Measurements from ENCODE around the gene BLOC1S5. TPM values are rescaled to one million over a fixed set of nuclear protein-coding genes. Genes with fewer than 3 reads are reported as not detected.

The BLOC1S5 gene
- total and polyA plus RNA-seq, 2 of the 8 experiments (the other 6 are each of a cell fraction or from before 2014, with no cell fraction given), result 3.4 to 17.2 TPM

DNA sequence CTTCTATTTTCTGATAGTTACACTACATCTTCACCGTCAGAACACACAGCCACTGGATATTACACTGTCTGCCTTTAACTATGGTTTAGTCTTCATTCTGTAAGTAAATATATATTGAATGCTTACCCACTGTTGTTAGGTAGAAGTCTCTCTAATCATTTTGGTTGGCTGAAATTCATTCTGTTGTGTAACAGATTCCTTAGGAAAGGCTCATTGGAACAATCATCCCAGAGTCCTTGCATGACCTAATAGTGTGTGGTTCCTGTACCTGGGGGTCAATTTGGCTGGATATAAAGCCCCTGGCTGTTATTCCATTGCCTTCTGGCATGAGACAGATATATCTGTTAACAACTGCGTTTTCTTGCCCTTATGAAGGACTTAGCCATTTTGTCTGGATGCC, 9.9 kb downstream of the BLOC1S5 start:
- Histone ChIP-seq H3K4ac (replicated peaks; ENCODE audit: insufficient read length, low read depth, low read length) (no peak overlapping the region), H2BK20ac (ENCODE audit: low read length) (no peak overlapping the region), H3K27me3 (replicated peaks in 1 of 4; ENCODE audit: control insufficient read depth in 3 of 4, extremely low read depth in 1 of 4, insufficient read depth in 3 of 4, low read length in 3 of 4) (no peaks in the 10 kb centered on the region), H2BK120ac (replicated peaks; ENCODE audit: low read depth, low read length) (no peak overlapping the region), H3K14ac (ENCODE audit: insufficient read length) (no peak overlapping the region), H3K56ac (replicated peaks; ENCODE audit: insufficient read length, low read depth, low read length) (no peak overlapping the region), H2BK12ac (ENCODE audit: low read depth, low read length) (no peak overlapping the region), H3K9ac (replicated peaks in 1 of 4; ENCODE audit: extremely low read depth in 1 of 4, low read depth in 3 of 4, low read length in 3 of 4) (no peak overlapping the region), H3K23ac (ENCODE audit: insufficient read length) (no peak overlapping the region), H4K8ac (ENCODE audit: extremely low read depth, insufficient read depth, low read length) (no peak overlapping the region), H2AFZ (ENCODE audit: low read length) (no peak overlapping the region), H4K20me1 (replicated peaks in 1 of 2; ENCODE audit: control insufficient read depth in 1 of 2, insufficient read depth in 2 of 2, low read length in 2 of 2) (no peaks in the 10 kb centered on the region), H4K5ac (ENCODE audit: insufficient read length, low read depth, low read length) (no peak overlapping the region), H3K9me3 (ENCODE audit: insufficient read depth in 2 of 2, low read depth in 1 of 2, low read length in 1 of 2) (no peaks in the 10 kb centered on the region), H3K36me3 (ENCODE audit: control insufficient read depth in 2 of 4, insufficient read depth in 4 of 4, low read length in 3 of 4) (peaks cover 0 to 10% (median 0%) of the 10 kb centered on the region in 4 experiments; a peak in 2 of 8 replicates), H2AK5ac (ENCODE audit: low read depth, low read length) (no peak overlapping the region), H3K79me1 (ENCODE audit: low read depth, low read length) (no peaks in the 10 kb centered on the region; the same call in 1 of the 2 replicates), H2BK15ac (ENCODE audit: low read length) (no peak overlapping the region), H3K23me2 (ENCODE audit: low read depth, low read length) (no peaks in the 10 kb centered on the region), H2BK5ac (ENCODE audit: low read depth, low read length) (no peak overlapping the region), H3K4me3 (ENCODE audit: extremely low read depth in 1 of 4, insufficient read depth in 2 of 4, low read depth in 3 of 4, low read length in 4 of 4) (no peak overlapping the region), H3K79me2 (ENCODE audit: control insufficient read depth in 1 of 2, insufficient read depth in 2 of 2, low read length in 2 of 2) (no peaks in the 10 kb centered on the region), H3K18ac (ENCODE audit: extremely low read depth, low read length) (no peak overlapping the region), H3K4me1 (replicated peaks in 1 of 4; ENCODE audit: control insufficient read depth in 3 of 4, insufficient read depth in 4 of 4, low read length in 3 of 4) (no peaks in the 10 kb centered on the region), H4K91ac (replicated peaks; ENCODE audit: insufficient read length, low read length) (no peak overlapping the region), H3K27ac (ENCODE audit: low read depth, low read length) (no peak overlapping the region), H3K4me2 (ENCODE audit: insufficient read depth in 1 of 2, low read depth in 2 of 2, low read length in 2 of 2) (no peak overlapping the region)
- DNase-seq (ENCODE audit: low read depth in 1 of 2, low spot score in 2 of 2) (no peak), FAIRE-seq (no peak)
- no peak for TF ChIP-seq GTF2F1 (IDR thresholded peaks at IDR 0.05; ENCODE audit: borderline replicate concordance, low read depth, low read length)
- TF ChIP-seq KDM1A (IDR thresholded peaks at IDR 0.05; ENCODE audit: borderline replicate concordance, low read length), result no peak
- no peak for TF ChIP-seq TBP (IDR thresholded peaks at IDR 0.05; ENCODE audit: low read depth, low read length)
- TF ChIP-seq RXRA (IDR thresholded peaks at IDR 0.05; ENCODE audit: insufficient read depth, low read depth, low read length), result no peak
- no peak for TF ChIP-seq SIRT6 (IDR thresholded peaks at IDR 0.05; ENCODE audit: low read length)
- TF ChIP-seq RFX5 (IDR thresholded peaks at IDR 0.05; ENCODE audit: borderline replicate concordance, low read depth, low read length), result no peak
- no peak for TF ChIP-seq PHF8 (conservative IDR thresholded peaks at IDR 0.05; ENCODE audit: low read depth, low read length)
- no peak for TF ChIP-seq RNF2 (IDR thresholded peaks at IDR 0.05; ENCODE audit: borderline replicate concordance, low read depth, low read length, missing control alignments, poor library complexity, severe bottlenecking)
- TF ChIP-seq SIX5 (IDR thresholded peaks at IDR 0.05; ENCODE audit: low read depth, low read length), result no peak
- TF ChIP-seq TCF12 (IDR thresholded peaks at IDR 0.05; ENCODE audit: low read depth, low read length), result no peak
- TF ChIP-seq EGR1 (IDR thresholded peaks at IDR 0.05; ENCODE audit: borderline replicate concordance, low read depth, low read length), result no peak
- ChIA-PET POLR2A (ENCODE audit: partially characterized antibody) (no interaction called here), CTCF (ENCODE audit: partially characterized antibody) (no interaction called here)
- 88% methylated on average over 2 of the region's 2 CpGs; no CpG with 5 or more reads in 1 of the 2 experiments for WGBS, 2 experiments (ENCODE audit: extremely low coverage in 1 of 2, insufficient coverage in 1 of 2, insufficient read length in 1 of 2, insufficient replicate concordance in 2 of 2, low coverage in 1 of 2, low lambda C conversion rate in 2 of 2, missing lambda C conversion rate in 1 of 2)
